ENCODE results near the gene MREG.
A peak's percentile ranks its signal among the peaks of the same experiment; 100 is the strongest.

MREG gene

DNA sequence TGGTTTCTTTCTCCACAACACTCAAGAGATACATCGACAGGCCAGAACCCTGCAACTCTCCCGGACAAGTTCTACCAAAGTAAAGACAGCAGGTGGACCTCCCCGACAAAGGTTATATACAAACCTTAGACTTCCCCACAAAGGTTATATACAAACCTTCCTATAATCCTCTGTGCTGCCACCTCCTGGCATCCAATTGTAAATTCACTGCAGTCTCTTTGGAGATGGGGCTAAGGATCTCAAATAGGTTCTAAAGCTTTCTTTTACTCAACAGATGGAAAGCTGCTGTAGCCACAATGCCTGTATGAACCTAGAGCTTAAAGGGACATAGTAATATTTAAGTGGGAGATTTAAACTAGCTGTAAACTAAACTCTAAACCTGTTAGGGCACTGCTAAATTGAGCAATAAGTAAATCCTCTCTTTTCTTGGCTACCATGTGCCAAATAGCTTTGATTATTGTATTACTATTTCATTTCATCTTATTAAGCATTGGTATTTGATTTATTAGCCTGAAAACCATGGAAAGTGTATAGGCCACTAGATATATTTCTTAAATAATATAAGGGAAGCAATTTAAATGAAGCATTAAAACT, 9.8 kb upstream of the MREG start:
- peak; percentile 59 for TF ChIP-seq CTCF (IDR thresholded peaks at IDR 0.05; ENCODE audit: control insufficient read depth, extremely low read depth, insufficient read depth)
- no peak for DNase-seq (ENCODE audit: low read depth)
- no peak overlapping the region for H3K4me3 ChIP-seq (ENCODE audit: low read depth, low read length)

GRCh38 chr2:216021768-216022565, 8.6 kb upstream of the MREG start:
- H3K4me3 ChIP-seq (ENCODE audit: low read depth, low read length) = no peak overlapping the region

GRCh38 chr2:216018709-216019108, 5.4 kb upstream of the MREG start:
- no peak for DNase-seq (ENCODE audit: low read depth)
- no peak overlapping the region for H3K4me3 ChIP-seq (ENCODE audit: low read depth, low read length)
- no peak for TF ChIP-seq CTCF (IDR thresholded peaks at IDR 0.05; ENCODE audit: control insufficient read depth, extremely low read depth, insufficient read depth)

More at GRCh38 chr2:216021768-216022565, 8.6 kb upstream of the MREG start:
- TF ChIP-seq CTCF (IDR thresholded peaks at IDR 0.05; ENCODE audit: control insufficient read depth, extremely low read depth, insufficient read depth) = no peak
- no peak for DNase-seq (ENCODE audit: low read depth)

DNA sequence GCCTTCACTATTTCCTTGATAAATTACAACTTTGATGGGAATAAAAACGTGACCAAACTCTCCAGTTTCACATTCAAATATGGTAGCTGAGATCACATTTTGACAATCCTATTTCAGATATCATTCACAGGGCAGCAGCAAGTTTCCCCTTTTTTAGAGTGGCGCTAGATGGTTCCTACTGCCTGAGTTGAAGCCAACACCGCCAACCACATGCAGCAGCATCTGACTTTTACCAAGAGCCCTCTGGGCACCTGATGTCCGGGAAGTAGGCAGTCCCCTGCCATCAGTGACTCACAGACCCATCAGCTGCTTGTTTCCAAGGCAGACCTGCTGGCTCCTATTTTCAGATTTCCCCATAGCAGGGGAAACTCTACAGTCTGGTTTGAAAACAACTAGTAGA, 4.0 kb upstream of the MREG start:
- no peak for DNase-seq (ENCODE audit: low read depth)
- no peak overlapping the region for H3K4me3 ChIP-seq (ENCODE audit: low read depth, low read length)
- no peak for TF ChIP-seq CTCF (IDR thresholded peaks at IDR 0.05; ENCODE audit: control insufficient read depth, extremely low read depth, insufficient read depth)

GRCh38 chr2:216016581-216016980, 3.2 kb upstream of the MREG start:
- H3K4me3 ChIP-seq (ENCODE audit: low read depth, low read length) = no peak overlapping the region
- DNase-seq (ENCODE audit: low read depth) = no peak
- no peak for TF ChIP-seq CTCF (IDR thresholded peaks at IDR 0.05; ENCODE audit: control insufficient read depth, extremely low read depth, insufficient read depth)

- no peak overlapping the region for H3K4me3 ChIP-seq (ENCODE audit: low read depth, low read length)
- DNase-seq (ENCODE audit: low read depth) = no peak
- TF ChIP-seq CTCF (IDR thresholded peaks at IDR 0.05; ENCODE audit: control insufficient read depth, extremely low read depth, insufficient read depth) = no peak
These were observed 2.5 kb upstream of the MREG start for GRCh38 chr2:216015722-216016464.
